Measurements from ENCODE around the gene KIF26B. TPM values are rescaled to one million over a fixed set of nuclear protein-coding genes. Genes with fewer than 3 reads are reported as not detected.
A peak's percentile ranks its signal among the peaks of the same experiment; 100 is the strongest.

The KIF26B gene
- total RNA-seq, 1 donor from 2014 or later = 3.4 TPM

DNA sequence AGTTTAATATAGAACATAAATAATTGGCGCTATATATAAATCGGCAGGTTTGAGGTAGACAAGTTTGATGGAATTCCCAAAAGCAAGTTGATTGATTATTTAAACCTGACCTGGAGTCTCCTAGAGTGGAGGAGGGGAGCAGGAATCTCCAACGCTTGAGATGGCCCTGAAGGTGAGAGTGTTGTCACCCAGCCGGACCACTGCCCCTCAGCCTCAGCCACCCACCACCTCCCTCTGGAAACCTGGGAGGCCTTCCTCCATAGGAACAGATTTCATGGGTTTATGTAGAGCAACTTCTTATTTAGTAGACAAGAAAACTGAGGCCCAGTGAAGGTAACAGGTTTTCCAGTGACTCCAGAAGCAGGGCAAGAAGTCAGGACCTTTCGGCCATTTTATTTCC is 389.5 kb downstream of the KIF26B start:
- Mint-ChIP-seq H3K4me3 (ENCODE audit: unreplicated experiment) (no peak overlapping the region), H3K4me1 (ENCODE audit: unreplicated experiment) (peaks cover 12% of the 10 kb centered on the region), H3K27ac (ENCODE audit: unreplicated experiment) (no peak overlapping the region), H3K27me3 (ENCODE audit: unreplicated experiment) (peaks cover 3% of the 10 kb centered on the region), H3K9me3 (ENCODE audit: unreplicated experiment) (no peaks in the 10 kb centered on the region), H3K36me3 (ENCODE audit: low read depth, unreplicated experiment) (no peaks in the 10 kb centered on the region)
- no peak for DNase-seq (ENCODE audit: low spot score)
- TF ChIP-seq, protein P1, sequence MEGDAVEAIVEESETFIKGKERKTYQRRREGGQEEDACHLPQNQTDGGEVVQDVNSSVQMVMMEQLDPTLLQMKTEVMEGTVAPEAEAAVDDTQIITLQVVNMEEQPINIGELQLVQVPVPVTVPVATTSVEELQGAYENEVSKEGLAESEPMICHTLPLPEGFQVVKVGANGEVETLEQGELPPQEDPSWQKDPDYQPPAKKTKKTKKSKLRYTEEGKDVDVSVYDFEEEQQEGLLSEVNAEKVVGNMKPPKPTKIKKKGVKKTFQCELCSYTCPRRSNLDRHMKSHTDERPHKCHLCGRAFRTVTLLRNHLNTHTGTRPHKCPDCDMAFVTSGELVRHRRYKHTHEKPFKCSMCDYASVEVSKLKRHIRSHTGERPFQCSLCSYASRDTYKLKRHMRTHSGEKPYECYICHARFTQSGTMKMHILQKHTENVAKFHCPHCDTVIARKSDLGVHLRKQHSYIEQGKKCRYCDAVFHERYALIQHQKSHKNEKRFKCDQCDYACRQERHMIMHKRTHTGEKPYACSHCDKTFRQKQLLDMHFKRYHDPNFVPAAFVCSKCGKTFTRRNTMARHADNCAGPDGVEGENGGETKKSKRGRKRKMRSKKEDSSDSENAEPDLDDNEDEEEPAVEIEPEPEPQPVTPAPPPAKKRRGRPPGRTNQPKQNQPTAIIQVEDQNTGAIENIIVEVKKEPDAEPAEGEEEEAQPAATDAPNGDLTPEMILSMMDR (IDR thresholded peaks at IDR 0.05; ENCODE audit: unreplicated experiment) = no peak

GRCh38 chr1:245546875-245547274 is 392.1 kb downstream of the KIF26B start:
- Mint-ChIP-seq H3K4me3 (ENCODE audit: unreplicated experiment) (no peak overlapping the region), H3K27ac (ENCODE audit: unreplicated experiment) (no peak overlapping the region), H3K9me3 (ENCODE audit: unreplicated experiment) (no peaks in the 10 kb centered on the region), H3K4me1 (ENCODE audit: unreplicated experiment) (peaks cover 34% of the 10 kb centered on the region), H3K27me3 (ENCODE audit: unreplicated experiment) (peaks cover 11% of the 10 kb centered on the region), H3K36me3 (ENCODE audit: low read depth, unreplicated experiment) (no peaks in the 10 kb centered on the region)
- no peak for DNase-seq (ENCODE audit: low spot score)
- TF ChIP-seq, protein P1 (IDR thresholded peaks at IDR 0.05; ENCODE audit: unreplicated experiment) = no peak

DNA sequence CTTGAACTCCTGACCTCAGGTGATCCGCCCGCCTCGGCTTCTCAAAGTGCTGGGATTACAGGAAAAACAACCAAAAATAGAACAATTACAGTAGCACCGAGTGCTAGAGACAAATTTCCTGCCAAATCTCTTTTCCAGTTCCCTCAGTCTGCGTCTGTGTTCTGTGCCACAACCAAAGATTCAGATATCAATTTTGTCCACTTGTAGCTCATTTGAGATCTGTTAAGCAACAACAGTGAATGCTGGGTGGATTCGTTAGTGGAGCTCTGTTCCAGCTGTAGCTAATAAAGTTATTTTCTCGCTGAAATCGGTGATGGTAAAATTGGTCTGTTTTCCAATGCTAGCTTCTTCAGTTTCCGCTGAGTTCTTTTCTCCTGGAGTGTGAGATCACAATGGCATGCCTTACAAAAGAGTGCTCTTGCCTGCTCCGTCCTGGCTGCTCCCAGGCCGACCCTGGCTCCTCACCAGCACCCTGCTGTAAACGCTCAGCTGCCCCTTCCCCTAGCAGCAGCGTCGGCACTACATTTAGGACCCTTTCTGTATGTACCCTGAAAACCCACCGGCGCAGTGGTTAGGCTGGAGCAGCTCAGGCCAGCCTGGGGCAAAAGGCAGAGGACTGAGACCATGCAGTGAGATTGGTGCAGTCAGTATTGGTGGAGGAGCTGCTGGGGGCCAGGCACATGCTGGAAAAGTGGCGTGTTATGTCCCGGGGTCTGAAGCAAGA is 395.4 kb downstream of the KIF26B start:
- H3K4me3 Mint-ChIP-seq (ENCODE audit: unreplicated experiment) = peak overlapping the region; percentile 79
- no peaks in the 10 kb centered on the region for H3K9me3 Mint-ChIP-seq (ENCODE audit: unreplicated experiment)
- H3K4me1 Mint-ChIP-seq (ENCODE audit: unreplicated experiment) = peaks cover 47% of the 10 kb centered on the region
- DNase-seq (ENCODE audit: low spot score) = peak; percentile 47
- no peaks in the 10 kb centered on the region for H3K36me3 Mint-ChIP-seq (ENCODE audit: low read depth, unreplicated experiment)
- H3K27ac Mint-ChIP-seq (ENCODE audit: unreplicated experiment) = peak overlapping the region; percentile 99
- peaks cover 14% of the 10 kb centered on the region for H3K27me3 Mint-ChIP-seq (ENCODE audit: unreplicated experiment)
- TF ChIP-seq, protein P1 (IDR thresholded peaks at IDR 0.05; ENCODE audit: unreplicated experiment) = no peak

- H3K36me3 Mint-ChIP-seq (ENCODE audit: low read depth, unreplicated experiment) = no peaks in the 10 kb centered on the region
- H3K27me3 Mint-ChIP-seq (ENCODE audit: unreplicated experiment) = peaks cover 14% of the 10 kb centered on the region
- peak; percentile 27 for DNase-seq (ENCODE audit: low spot score)
- no peaks in the 10 kb centered on the region for H3K9me3 Mint-ChIP-seq (ENCODE audit: unreplicated experiment)
- TF ChIP-seq, protein P1 (IDR thresholded peaks at IDR 0.05; ENCODE audit: unreplicated experiment) = no peak
- peaks cover 47% of the 10 kb centered on the region for H3K4me1 Mint-ChIP-seq (ENCODE audit: unreplicated experiment)
- peak overlapping the region; percentile 79 for H3K4me3 Mint-ChIP-seq (ENCODE audit: unreplicated experiment)
- H3K27ac Mint-ChIP-seq (ENCODE audit: unreplicated experiment) = peak overlapping the region; percentile 99
Measured at GRCh38 chr1:245550720-245551043, 395.9 kb downstream of the KIF26B start.

- peak overlapping the region; percentile 51 for H3K4me3 Mint-ChIP-seq (ENCODE audit: unreplicated experiment)
- TF ChIP-seq, protein P1 (IDR thresholded peaks at IDR 0.05; ENCODE audit: unreplicated experiment) = no peak
- peak overlapping the region; percentile 99 for H3K27ac Mint-ChIP-seq (ENCODE audit: unreplicated experiment)
- H3K4me1 Mint-ChIP-seq (ENCODE audit: unreplicated experiment) = peaks cover 47% of the 10 kb centered on the region
- H3K27me3 Mint-ChIP-seq (ENCODE audit: unreplicated experiment) = peaks cover 14% of the 10 kb centered on the region
- no peak for DNase-seq (ENCODE audit: low spot score)
- no peaks in the 10 kb centered on the region for H3K36me3 Mint-ChIP-seq (ENCODE audit: low read depth, unreplicated experiment)
- no peaks in the 10 kb centered on the region for H3K9me3 Mint-ChIP-seq (ENCODE audit: unreplicated experiment)
Measured at GRCh38 chr1:245551536-245551935, 396.8 kb downstream of the KIF26B start.
